ENCODE measurements around the gene HMGCL.

GRCh38 chr1:23790696-23791515, 34.3 kb downstream of the HMGCL start, which contains the start of gene LYPLA2:
- no peak for TF ChIP-seq CTCF (IDR thresholded peaks at IDR 0.05; ENCODE audit: low read length)
- TF ChIP-seq EZH2 (optimal IDR thresholded peaks at IDR 0.05; ENCODE audit: low read depth, low read length), result no peak
- TF ChIP-seq EZH2phosphoT487 (IDR thresholded peaks at IDR 0.05; ENCODE audit: low read length), result no peak

All from MM.1S (cell line).